HL-60 (cell line): Measurements from ENCODE around the gene LRRC7.

Experiments used
- POLR2AphosphoS5 ChIP-seq: IDR thresholded peaks from 2 replicates; pipeline ENCODE4 v1.6.1; 2012; ENCODE audit warnings: low read depth
- TF ChIP-seq, protein P1 (sequence below): IDR thresholded peaks from one replicate; pipeline ENCODE4 v1.5.1; 2011; ENCODE audit warnings: low read length, control low read depth, inconsistent platforms; ENCODE audit not compliant: insufficient read depth
- TF ChIP-seq, protein P2 (sequence below): IDR thresholded peaks from 2 replicates; pipeline ENCODE4 v1.6.1; 2012; ENCODE audit warnings: low read depth; ENCODE audit not compliant: insufficient replicate concordance

DNA sequence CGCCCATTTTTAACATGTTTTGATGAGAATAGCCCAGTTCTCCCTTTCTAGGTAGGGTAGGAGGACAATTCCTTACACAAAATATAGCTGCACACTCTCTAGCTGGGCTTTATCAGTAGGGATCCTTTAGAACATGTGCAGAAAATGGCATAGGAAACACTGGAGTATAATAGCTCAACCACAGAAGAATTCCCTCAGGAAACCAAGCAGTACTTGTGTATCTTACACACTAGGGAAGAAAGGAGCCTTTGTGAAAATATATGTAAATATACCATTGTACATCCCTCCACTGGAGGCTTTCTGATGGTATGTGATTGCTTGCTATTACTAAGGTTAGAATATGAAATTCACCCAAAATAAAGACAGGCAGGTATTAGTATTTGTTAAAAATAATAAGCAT is 484.2 kb downstream of the LRRC7 start:
- no peak for TF ChIP-seq POLR2AphosphoS5
- TF ChIP-seq, protein P1, sequence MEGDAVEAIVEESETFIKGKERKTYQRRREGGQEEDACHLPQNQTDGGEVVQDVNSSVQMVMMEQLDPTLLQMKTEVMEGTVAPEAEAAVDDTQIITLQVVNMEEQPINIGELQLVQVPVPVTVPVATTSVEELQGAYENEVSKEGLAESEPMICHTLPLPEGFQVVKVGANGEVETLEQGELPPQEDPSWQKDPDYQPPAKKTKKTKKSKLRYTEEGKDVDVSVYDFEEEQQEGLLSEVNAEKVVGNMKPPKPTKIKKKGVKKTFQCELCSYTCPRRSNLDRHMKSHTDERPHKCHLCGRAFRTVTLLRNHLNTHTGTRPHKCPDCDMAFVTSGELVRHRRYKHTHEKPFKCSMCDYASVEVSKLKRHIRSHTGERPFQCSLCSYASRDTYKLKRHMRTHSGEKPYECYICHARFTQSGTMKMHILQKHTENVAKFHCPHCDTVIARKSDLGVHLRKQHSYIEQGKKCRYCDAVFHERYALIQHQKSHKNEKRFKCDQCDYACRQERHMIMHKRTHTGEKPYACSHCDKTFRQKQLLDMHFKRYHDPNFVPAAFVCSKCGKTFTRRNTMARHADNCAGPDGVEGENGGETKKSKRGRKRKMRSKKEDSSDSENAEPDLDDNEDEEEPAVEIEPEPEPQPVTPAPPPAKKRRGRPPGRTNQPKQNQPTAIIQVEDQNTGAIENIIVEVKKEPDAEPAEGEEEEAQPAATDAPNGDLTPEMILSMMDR: no peak
- TF ChIP-seq, protein P2, sequence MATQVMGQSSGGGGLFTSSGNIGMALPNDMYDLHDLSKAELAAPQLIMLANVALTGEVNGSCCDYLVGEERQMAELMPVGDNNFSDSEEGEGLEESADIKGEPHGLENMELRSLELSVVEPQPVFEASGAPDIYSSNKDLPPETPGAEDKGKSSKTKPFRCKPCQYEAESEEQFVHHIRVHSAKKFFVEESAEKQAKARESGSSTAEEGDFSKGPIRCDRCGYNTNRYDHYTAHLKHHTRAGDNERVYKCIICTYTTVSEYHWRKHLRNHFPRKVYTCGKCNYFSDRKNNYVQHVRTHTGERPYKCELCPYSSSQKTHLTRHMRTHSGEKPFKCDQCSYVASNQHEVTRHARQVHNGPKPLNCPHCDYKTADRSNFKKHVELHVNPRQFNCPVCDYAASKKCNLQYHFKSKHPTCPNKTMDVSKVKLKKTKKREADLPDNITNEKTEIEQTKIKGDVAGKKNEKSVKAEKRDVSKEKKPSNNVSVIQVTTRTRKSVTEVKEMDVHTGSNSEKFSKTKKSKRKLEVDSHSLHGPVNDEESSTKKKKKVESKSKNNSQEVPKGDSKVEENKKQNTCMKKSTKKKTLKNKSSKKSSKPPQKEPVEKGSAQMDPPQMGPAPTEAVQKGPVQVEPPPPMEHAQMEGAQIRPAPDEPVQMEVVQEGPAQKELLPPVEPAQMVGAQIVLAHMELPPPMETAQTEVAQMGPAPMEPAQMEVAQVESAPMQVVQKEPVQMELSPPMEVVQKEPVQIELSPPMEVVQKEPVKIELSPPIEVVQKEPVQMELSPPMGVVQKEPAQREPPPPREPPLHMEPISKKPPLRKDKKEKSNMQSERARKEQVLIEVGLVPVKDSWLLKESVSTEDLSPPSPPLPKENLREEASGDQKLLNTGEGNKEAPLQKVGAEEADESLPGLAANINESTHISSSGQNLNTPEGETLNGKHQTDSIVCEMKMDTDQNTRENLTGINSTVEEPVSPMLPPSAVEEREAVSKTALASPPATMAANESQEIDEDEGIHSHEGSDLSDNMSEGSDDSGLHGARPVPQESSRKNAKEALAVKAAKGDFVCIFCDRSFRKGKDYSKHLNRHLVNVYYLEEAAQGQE: no peak
